ENCODE measurements around the gene SAMHD1.

Gene SAMHD1

DNA sequence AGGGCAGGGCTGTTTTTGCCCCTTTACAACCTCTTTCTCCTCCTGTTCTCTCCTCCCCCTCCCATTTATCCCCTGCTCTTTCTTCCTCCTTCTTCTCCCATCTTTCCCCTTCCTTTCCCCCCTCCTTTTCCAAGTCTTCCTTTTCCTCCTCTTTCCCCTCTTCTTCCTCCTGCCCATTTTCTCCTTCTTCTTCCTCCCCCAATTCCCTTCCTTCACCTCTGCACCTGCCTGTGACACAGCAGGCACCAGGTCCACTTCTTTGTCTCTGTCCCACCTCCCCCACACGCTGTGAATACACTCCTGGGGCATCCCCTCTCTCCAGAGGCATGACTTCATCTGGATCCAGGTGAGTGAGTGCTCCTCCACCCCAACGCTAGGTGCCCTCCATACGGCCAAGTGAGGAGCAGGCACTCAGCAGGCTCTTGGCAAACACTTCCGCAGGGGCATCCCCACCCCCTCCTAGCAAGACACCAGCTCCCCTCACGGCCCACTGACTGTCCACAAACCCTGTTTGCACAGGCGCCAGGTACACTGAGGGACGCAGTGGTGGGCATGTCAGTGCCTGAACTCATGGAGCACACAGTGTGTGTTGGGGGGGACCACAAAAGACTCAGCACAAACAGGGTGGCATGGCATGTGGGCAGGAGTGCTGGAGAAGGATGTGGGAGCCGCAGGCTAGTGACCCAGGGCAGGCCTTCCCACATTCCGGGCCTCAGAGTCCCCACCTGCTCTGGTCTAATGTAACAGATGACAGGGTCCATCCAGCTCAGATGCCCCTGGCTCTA, 86.2 kb downstream of the SAMHD1 start:
- Histone ChIP-seq H3K4me3 (ENCODE audit: low read depth, low read length) (no peak overlapping the region), H3K9me3 (ENCODE audit: control insufficient read depth, low read length) (no peaks in the 10 kb centered on the region), H3K4me2 (ENCODE audit: low read length) (no peak overlapping the region), H3K4me1 (peaks cover 6% of the 10 kb centered on the region), H3K79me2 (peaks cover 14% of the 10 kb centered on the region), H3K27me3 (ENCODE audit: control insufficient read depth, insufficient read depth, low read length) (no peaks in the 10 kb centered on the region), H2AFZ (peak overlapping the region; percentile 94), H3K36me3 (ENCODE audit: control insufficient read depth, insufficient read depth, low read length) (no peaks in the 10 kb centered on the region), H3K9ac (no peak overlapping the region), H3K27ac (no peak overlapping the region)
- TF ChIP-seq, protein P1, sequence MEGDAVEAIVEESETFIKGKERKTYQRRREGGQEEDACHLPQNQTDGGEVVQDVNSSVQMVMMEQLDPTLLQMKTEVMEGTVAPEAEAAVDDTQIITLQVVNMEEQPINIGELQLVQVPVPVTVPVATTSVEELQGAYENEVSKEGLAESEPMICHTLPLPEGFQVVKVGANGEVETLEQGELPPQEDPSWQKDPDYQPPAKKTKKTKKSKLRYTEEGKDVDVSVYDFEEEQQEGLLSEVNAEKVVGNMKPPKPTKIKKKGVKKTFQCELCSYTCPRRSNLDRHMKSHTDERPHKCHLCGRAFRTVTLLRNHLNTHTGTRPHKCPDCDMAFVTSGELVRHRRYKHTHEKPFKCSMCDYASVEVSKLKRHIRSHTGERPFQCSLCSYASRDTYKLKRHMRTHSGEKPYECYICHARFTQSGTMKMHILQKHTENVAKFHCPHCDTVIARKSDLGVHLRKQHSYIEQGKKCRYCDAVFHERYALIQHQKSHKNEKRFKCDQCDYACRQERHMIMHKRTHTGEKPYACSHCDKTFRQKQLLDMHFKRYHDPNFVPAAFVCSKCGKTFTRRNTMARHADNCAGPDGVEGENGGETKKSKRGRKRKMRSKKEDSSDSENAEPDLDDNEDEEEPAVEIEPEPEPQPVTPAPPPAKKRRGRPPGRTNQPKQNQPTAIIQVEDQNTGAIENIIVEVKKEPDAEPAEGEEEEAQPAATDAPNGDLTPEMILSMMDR (IDR thresholded peaks at IDR 0.05), result no peak

DNA sequence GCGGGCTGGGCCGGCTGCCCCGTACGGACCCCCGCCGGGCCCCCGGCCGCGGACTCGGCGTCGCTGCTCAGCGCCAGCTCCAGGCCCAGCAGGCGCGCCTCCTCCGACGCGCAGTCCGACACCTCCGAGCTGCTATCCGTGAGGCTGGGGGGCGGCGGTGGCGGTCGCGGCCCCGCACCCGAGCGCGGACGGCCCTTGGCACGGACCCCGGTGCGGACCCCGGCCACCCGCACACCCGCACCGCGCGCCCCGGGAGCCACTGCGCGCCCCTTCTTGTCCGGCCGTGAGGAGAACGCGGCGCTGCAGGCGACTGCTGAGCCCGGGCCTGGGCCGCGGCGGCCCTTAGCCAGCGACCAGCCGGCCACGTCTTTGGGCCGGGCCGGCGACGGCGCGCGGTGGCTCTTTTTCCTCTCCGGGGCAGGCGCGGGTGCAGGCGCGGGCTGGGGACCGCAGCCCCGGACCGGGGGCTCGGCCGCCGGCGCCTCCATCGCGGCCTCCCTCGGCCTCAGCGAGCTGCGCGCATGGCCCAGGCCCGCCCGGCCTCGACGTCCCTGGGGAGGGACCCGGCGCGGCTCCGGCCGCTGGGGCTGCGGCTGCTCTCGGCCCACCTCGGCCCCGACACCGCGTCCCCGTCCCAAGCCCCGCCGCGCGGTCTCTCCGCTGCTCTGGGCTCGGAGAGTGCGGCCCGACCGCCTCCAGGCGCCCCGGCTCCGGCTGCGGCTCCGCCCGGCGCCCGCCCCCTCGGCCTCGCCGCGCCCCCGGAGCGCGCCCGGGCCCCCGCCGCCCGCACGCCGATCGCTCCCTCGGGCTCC, 88.4 kb downstream of the SAMHD1 start:
- no peak overlapping the region for H3K27ac ChIP-seq
- H3K4me2 ChIP-seq (ENCODE audit: low read length), result peak overlapping the region; percentile 29
- no peaks in the 10 kb centered on the region for H3K27me3 ChIP-seq (ENCODE audit: control insufficient read depth, insufficient read depth, low read length)
- no peak overlapping the region for H2AFZ ChIP-seq
- H3K36me3 ChIP-seq (ENCODE audit: control insufficient read depth, insufficient read depth, low read length), result no peaks in the 10 kb centered on the region
- peaks cover 6% of the 10 kb centered on the region for H3K4me1 ChIP-seq
- H3K79me2 ChIP-seq, result peaks cover 31% of the 10 kb centered on the region
- no peak overlapping the region for H3K4me3 ChIP-seq (ENCODE audit: low read depth, low read length)
- no peaks in the 10 kb centered on the region for H3K9me3 ChIP-seq (ENCODE audit: control insufficient read depth, low read length)
- H3K9ac ChIP-seq, result no peak overlapping the region
- TF ChIP-seq, protein P1 (IDR thresholded peaks at IDR 0.05), result no peak

DNA sequence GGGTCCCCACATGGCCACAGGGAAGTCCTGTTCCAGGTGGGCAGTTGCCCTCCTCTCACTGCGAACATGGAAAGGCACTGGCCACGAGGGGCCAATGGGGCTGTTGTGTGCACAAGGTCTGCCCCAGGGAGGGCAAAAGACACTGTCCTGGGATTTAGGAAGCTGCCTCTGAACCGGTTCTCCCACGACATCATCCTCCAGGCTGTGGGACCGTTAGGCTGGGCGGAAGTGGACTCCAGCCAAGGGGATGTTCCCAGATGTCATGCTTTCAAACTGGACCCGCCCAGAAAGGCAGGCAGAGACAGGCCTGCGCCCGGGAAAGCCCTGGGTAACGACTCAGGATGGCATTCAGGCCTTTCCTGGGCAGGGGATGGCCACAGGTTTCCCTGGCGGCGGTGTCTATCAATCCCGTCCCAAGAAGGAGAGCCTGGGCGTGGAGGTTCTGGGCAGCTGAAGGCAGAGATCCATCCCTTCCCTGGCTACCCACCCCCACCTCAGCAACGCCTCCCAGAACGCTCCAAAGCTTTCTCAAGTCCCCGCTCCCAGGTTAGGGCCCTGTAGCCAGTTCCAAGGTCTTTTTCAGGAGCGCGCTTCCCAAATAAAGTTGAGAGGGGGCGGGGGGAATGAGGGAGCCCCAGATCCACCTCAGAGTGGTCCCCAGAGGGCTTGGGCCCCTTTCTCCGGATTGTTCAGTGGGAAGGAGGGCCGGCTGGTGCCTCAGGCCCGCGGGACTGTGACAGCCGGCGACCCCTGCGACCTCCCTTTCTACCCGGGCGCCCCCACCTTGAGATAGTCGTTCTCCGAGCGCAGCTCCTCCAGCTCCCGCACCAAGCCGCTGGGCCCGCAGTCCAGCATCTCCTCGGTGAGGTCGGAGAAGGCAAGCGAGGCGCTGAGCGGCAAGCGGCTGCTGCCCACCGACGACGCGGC, 89.4 kb downstream of the SAMHD1 start:
- Histone ChIP-seq H3K27ac (peak overlapping the region; percentile 71), H3K79me2 (peaks cover 40% of the 10 kb centered on the region), H3K4me3 (ENCODE audit: low read depth, low read length) (peak overlapping the region; percentile 55), H3K9ac (peak overlapping the region; percentile 17), H3K4me2 (ENCODE audit: low read length) (peak overlapping the region; percentile 78), H3K36me3 (ENCODE audit: control insufficient read depth, insufficient read depth, low read length) (no peaks in the 10 kb centered on the region), H3K27me3 (ENCODE audit: control insufficient read depth, insufficient read depth, low read length) (no peaks in the 10 kb centered on the region), H3K9me3 (ENCODE audit: control insufficient read depth, low read length) (no peaks in the 10 kb centered on the region), H2AFZ (peak overlapping the region; percentile 48), H3K4me1 (peaks cover 6% of the 10 kb centered on the region)
- TF ChIP-seq, protein P1 (IDR thresholded peaks at IDR 0.05), result no peak

DNA sequence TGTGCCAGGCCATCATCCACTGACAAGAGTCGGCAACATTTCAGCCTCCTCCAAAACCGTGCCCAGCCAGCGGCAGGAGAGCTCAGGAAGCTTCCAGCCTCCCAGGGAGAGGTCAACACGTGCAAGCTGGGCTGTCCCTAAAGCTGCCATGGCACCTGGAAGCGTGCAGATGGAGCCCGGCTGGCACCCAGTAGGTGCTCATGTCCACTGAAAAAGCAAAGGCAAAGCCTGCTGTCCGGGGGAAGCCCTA, 90.0 kb downstream of the SAMHD1 start:
- H3K9ac ChIP-seq, result no peak overlapping the region
- H3K4me3 ChIP-seq (ENCODE audit: low read depth, low read length), result peak overlapping the region; percentile 55
- H3K27ac ChIP-seq, result peak overlapping the region; percentile 24
- peak overlapping the region; percentile 78 for H3K4me2 ChIP-seq (ENCODE audit: low read length)
- TF ChIP-seq, protein P1 (IDR thresholded peaks at IDR 0.05), result no peak
- peaks cover 44% of the 10 kb centered on the region for H3K79me2 ChIP-seq
- no peaks in the 10 kb centered on the region for H3K9me3 ChIP-seq (ENCODE audit: control insufficient read depth, low read length)
- no peak overlapping the region for H2AFZ ChIP-seq
- no peaks in the 10 kb centered on the region for H3K36me3 ChIP-seq (ENCODE audit: control insufficient read depth, insufficient read depth, low read length)
- peaks cover 6% of the 10 kb centered on the region for H3K4me1 ChIP-seq
- no peaks in the 10 kb centered on the region for H3K27me3 ChIP-seq (ENCODE audit: control insufficient read depth, insufficient read depth, low read length)
